Sigmoid colon (tissue), 7 donors: Measurements from ENCODE around the gene AP1G1. TPM values are rescaled to one million over a fixed set of nuclear protein-coding genes. Genes with fewer than 3 reads are reported as not detected.

Experiments
- DNase-seq: peaks from one replicate; pipeline ENCODE4 v3.0.0-alpha.2; 2019
- H3K27ac ChIP-seq, 4 donors: fragments of 200-600 bp; sonication (generic); one replicate each; pipeline ENCODE4 v1.5.1; 2016 to 2019; ENCODE audit warnings: mild to moderate bottlenecking in 1 of 4
- H3K27me3 ChIP-seq, 3 donors: fragments of 200-600 bp; sonication (generic); one replicate each; pipeline ENCODE4 v1.5.1; 2019; ENCODE audit warnings: mild to moderate bottlenecking in 1 of 3
- H3K36me3 ChIP-seq, 4 donors: fragments of 200-600 bp; sonication (generic); one replicate each; pipeline ENCODE4 v1.5.1; 2016 to 2019
- H3K4me1 ChIP-seq, 4 donors: fragments of 200-600 bp; sonication (generic); one replicate each; pipeline ENCODE4 v1.5.1; 2017 to 2019
- H3K4me3 ChIP-seq, 4 donors: fragments of 200-600 bp; sonication (generic); one replicate each; pipeline ENCODE4 v1.5.1; 2017 to 2019; ENCODE audit warnings: mild to moderate bottlenecking in 2 of 4, moderate library complexity in 1 of 4
- H3K9me3 ChIP-seq, 4 donors: fragments of 200-600 bp in 3 of 4; sonication (generic) in 3 of 4; one replicate each; pipeline versions ENCODE4 v1.5.1 to v1.6.1; 2013 to 2019
- EP300 ChIP-seq, 4 donors: sonication (generic); formaldehyde crosslinking; IDR thresholded peaks; one replicate each; pipeline ENCODE4 v1.6.1; 2017; ENCODE audit warnings: antibody characterized with exemption in 4 of 4
- POLR2A ChIP-seq, 2 donors: fragments of 450-650 bp; IDR thresholded peaks; one replicate each; pipeline ENCODE4 v1.6.1; 2016; ENCODE audit warnings: antibody characterized with exemption in 2 of 2, mild to moderate bottlenecking in 2 of 2, moderate library complexity in 2 of 2
- POLR2AphosphoS5 ChIP-seq, 4 donors: sonication (generic); formaldehyde crosslinking; IDR thresholded peaks; one replicate each; pipeline ENCODE4 v1.6.1; 2017; ENCODE audit warnings: antibody characterized with exemption in 4 of 4
- WGBS, 2 donors: extraction: QIAGEN DNeasy Blood & Tissue Kit; methylation state at CpG; one replicate each; pipeline ENCODE4 v1.1.7; 2013; 5-methylcytosine and 5-hydroxymethylcytosine counted together
- intact Hi-C: fragments of 100-400 bp; cut with DNase I; formaldehyde crosslinking; loops from one replicate; pipeline ENCODE4 v1.15.1; 2023
- polyA plus RNA-seq, 3 donors: library from polyadenylated mRNA; stranded (reverse); fragments of 200-250 nt; gene quantifications; one replicate each; pipeline ENCODE4 v1.2.3, GENCODE V29; 2013
- total RNA-seq, 4 donors: library from RNA; depleted of rRNA; stranded (reverse); fragments of >200 nt; gene quantifications; one replicate each; pipeline ENCODE4 v1.1.0, GENCODE V29; 2016
- TF ChIP-seq, protein P1 (sequence below), 4 experiments: fragments of 450-650 bp in 3 of 4; fragments of 200-600 bp in 1 of 4; IDR thresholded peaks; one replicate each; pipeline ENCODE4 v1.5.1; 2016 to 2019; ENCODE audit warnings: antibody characterized with exemption in 4 of 4, mild to moderate bottlenecking in 3 of 4, moderate library complexity in 2 of 4
- donor health status: healthy with polysubstance abuse.
- donor health status: Bipolar disorder and iron deficiency.
- donor health status: healthy.

AP1G1 gene
- total and polyA plus RNA-seq, 7 donors = 12.6 to 57.3 (median 34.9) TPM

DNA sequence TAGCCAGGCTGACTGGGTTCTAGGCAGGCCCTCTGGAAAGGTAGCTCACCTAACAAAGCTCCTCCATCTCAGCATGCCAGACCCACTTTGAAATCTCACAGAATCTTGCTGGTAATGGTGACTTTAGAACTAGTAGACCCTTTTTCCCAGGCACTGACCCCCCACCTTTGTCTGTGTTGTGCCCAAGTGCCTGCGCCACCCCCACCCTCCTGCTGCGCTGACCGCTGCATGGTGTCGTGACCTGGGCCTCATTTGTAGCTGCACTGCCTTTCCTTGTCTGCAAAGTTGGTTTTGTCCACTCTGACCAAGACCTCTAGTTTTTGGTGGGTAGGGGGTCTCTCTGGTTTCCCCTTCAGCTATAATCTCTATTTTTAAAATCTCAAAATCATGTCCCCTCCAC, 43.9 kb upstream of the AP1G1 start:
- 97 to 99% methylated on average over 4 of the region's 4 CpGs for WGBS, 2 donors
- H3K27me3 ChIP-seq = no peaks in the 10 kb centered on the region
- intact Hi-C loops = no loop called here
- H3K27ac ChIP-seq = no peak overlapping the region
- H3K4me1 ChIP-seq = peaks cover 0 to 29% (median 10%) of the 10 kb centered on the region in 4 donors
- peaks cover 10 to 55% (median 35%) of the 10 kb centered on the region in 4 donors for H3K36me3 ChIP-seq
- TF ChIP-seq POLR2AphosphoS5 (IDR thresholded peaks at IDR 0.05) (no peak), EP300 (IDR thresholded peaks at IDR 0.05) (no peak), POLR2A (IDR thresholded peaks at IDR 0.05) (no peak)
- TF ChIP-seq, protein P1, sequence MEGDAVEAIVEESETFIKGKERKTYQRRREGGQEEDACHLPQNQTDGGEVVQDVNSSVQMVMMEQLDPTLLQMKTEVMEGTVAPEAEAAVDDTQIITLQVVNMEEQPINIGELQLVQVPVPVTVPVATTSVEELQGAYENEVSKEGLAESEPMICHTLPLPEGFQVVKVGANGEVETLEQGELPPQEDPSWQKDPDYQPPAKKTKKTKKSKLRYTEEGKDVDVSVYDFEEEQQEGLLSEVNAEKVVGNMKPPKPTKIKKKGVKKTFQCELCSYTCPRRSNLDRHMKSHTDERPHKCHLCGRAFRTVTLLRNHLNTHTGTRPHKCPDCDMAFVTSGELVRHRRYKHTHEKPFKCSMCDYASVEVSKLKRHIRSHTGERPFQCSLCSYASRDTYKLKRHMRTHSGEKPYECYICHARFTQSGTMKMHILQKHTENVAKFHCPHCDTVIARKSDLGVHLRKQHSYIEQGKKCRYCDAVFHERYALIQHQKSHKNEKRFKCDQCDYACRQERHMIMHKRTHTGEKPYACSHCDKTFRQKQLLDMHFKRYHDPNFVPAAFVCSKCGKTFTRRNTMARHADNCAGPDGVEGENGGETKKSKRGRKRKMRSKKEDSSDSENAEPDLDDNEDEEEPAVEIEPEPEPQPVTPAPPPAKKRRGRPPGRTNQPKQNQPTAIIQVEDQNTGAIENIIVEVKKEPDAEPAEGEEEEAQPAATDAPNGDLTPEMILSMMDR (IDR thresholded peaks at IDR 0.05) = no peak
- DNase-seq = no peak
- H3K9me3 ChIP-seq = no peaks in the 10 kb centered on the region
- H3K4me3 ChIP-seq = no peak overlapping the region

GRCh38 chr16:71852158-71852557, 43.5 kb upstream of the AP1G1 start:
- no peak for DNase-seq
- no peaks in the 10 kb centered on the region for H3K27me3 ChIP-seq
- peaks cover 0 to 33% (median 14%) of the 10 kb centered on the region in 4 donors for H3K4me1 ChIP-seq
- no peak overlapping the region for H3K4me3 ChIP-seq
- 84 to 91% methylated on average over 3 of the region's 3 CpGs for WGBS, 2 donors
- peaks cover 10 to 55% (median 35%) of the 10 kb centered on the region in 4 donors for H3K36me3 ChIP-seq
- intact Hi-C loops = no loop called here
- H3K27ac ChIP-seq = no peak overlapping the region
- H3K9me3 ChIP-seq = no peaks in the 10 kb centered on the region
- TF ChIP-seq, protein P1 (IDR thresholded peaks at IDR 0.05) = no peak
- no peak for TF ChIP-seq POLR2A (IDR thresholded peaks at IDR 0.05)
- no peak for TF ChIP-seq POLR2AphosphoS5 (IDR thresholded peaks at IDR 0.05)
- no peak for TF ChIP-seq EP300 (IDR thresholded peaks at IDR 0.05)

GRCh38 chr16:71851746-71852145, 43.1 kb upstream of the AP1G1 start:
- Histone ChIP-seq H3K27me3 (no peaks in the 10 kb centered on the region), H3K27ac (peak overlapping the region in 2 of 4 donors; percentile 8 to 49), H3K4me3 (no peak overlapping the region), H3K36me3 (peaks cover 10 to 55% (median 35%) of the 10 kb centered on the region in 4 donors), H3K9me3 (no peaks in the 10 kb centered on the region), H3K4me1 (peaks cover 0 to 37% (median 18%) of the 10 kb centered on the region in 4 donors)
- DNase-seq = no peak
- WGBS, 2 donors = 94% methylated on average over 8 of the region's 8 CpGs
- TF ChIP-seq POLR2A (IDR thresholded peaks at IDR 0.05) (no peak), POLR2AphosphoS5 (IDR thresholded peaks at IDR 0.05) (no peak), EP300 (IDR thresholded peaks at IDR 0.05) (no peak)
- TF ChIP-seq, protein P1 (IDR thresholded peaks at IDR 0.05) = no peak
- intact Hi-C loops = no loop called here

GRCh38 chr16:71848622-71849021, 40.0 kb upstream of the AP1G1 start:
- WGBS, 2 donors = 93 to 94% methylated on average over 6 of the region's 6 CpGs
- intact Hi-C loops = loop anchor here (5.0 kb wide), 1 partner anchor 34 kb away; the partner anchor contains the start of gene ZNF821
- DNase-seq = no peak
- Histone ChIP-seq H3K4me1 (peaks cover 0 to 39% (median 19%) of the 10 kb centered on the region in 4 donors), H3K4me3 (no peak overlapping the region), H3K36me3 (peaks cover 10 to 48% (median 35%) of the 10 kb centered on the region in 4 donors), H3K27ac (no peak overlapping the region), H3K27me3 (no peaks in the 10 kb centered on the region), H3K9me3 (no peaks in the 10 kb centered on the region)
- TF ChIP-seq, protein P1 (IDR thresholded peaks at IDR 0.05) = no peak
- TF ChIP-seq POLR2A (IDR thresholded peaks at IDR 0.05) (no peak), POLR2AphosphoS5 (IDR thresholded peaks at IDR 0.05) (no peak), EP300 (IDR thresholded peaks at IDR 0.05) (no peak)

GRCh38 chr16:71847096-71847495, 38.5 kb upstream of the AP1G1 start:
- 59 to 67% methylated on average over 3 of the region's 3 CpGs for WGBS, 2 donors
- intact Hi-C loops = loop anchor here (5.0 kb wide), 1 partner anchor 35 kb away; the partner anchor contains the start of gene ZNF821
- no peaks in the 10 kb centered on the region for H3K27me3 ChIP-seq
- no peaks in the 10 kb centered on the region for H3K9me3 ChIP-seq
- TF ChIP-seq POLR2AphosphoS5 (IDR thresholded peaks at IDR 0.05) = no peak
- TF ChIP-seq, protein P1 (IDR thresholded peaks at IDR 0.05) = no peak
- no peak for TF ChIP-seq POLR2A (IDR thresholded peaks at IDR 0.05)
- TF ChIP-seq EP300 (IDR thresholded peaks at IDR 0.05) = no peak
- peaks cover 10 to 41% (median 32%) of the 10 kb centered on the region in 4 donors for H3K36me3 ChIP-seq
- peaks cover 0 to 32% (median 19%) of the 10 kb centered on the region in 4 donors for H3K4me1 ChIP-seq
- H3K27ac ChIP-seq = peak overlapping the region in 3 of 4 donors; percentile 87 to 91 (median 90)
- DNase-seq = no peak
- H3K4me3 ChIP-seq = peak overlapping the region; percentile 81 to 94 (median 92)
